Measurements from ENCODE around the gene GLP1R. TPM values are rescaled to one million over a fixed set of nuclear protein-coding genes. Genes with fewer than 3 reads are reported as not detected.

GLP1R gene
- total and polyA plus RNA-seq, 2 of the 13 experiments (the other 11 are each of a cell fraction or from before 2014, with no cell fraction given) = not detected

DNA sequence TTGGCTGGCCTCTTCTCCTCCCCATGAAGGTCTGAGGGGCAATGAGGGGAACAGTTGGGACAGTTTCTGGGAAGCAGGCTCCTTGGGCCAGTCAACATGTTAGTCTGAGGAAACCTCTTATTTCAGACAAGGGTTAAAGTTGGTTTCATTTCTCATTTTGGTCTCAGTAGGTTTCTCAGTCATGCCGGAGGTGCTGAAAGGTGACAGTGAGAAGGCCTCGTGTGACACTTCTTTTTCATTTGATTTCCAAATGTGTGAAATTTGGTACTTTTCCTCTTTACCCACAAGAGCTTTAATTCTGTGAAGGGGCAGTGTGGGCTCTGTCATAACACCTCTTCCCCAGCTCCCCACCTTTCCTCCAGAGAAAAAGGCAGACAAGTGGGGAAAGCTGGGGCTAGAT lies 7.5 kb upstream of the GLP1R start:
- no TSS peak for BruUV-seq (replicated peaks)
- no peaks in the 10 kb centered on the region for H3K9me3 ChIP-seq (ENCODE audit: low read length)
- H3K9ac ChIP-seq (ENCODE audit: insufficient read depth, low read depth, low read length) = no peak overlapping the region
- H3K79me2 ChIP-seq (ENCODE audit: insufficient read depth, low read length) = no peaks in the 10 kb centered on the region
- 4% methylated on average over 2 of the region's 2 CpGs for WGBS (ENCODE audit: low lambda C conversion rate)
- DNase-seq (ENCODE audit: low spot score) = no peak
- H2AFZ ChIP-seq (ENCODE audit: low read length) = no peak overlapping the region
- no peak overlapping the region for H3K27ac ChIP-seq (ENCODE audit: extremely low read length, insufficient read depth, low read length)
- FAIRE-seq = no peak
- H3K4me1 ChIP-seq (ENCODE audit: insufficient read depth, low read length) = no peaks in the 10 kb centered on the region
- no peak overlapping the region for H3K4me3 ChIP-seq (replicated peaks in 1 of 3; ENCODE audit: insufficient read depth in 1 of 3, low read depth in 2 of 3, low read length in 3 of 3)
- in situ Hi-C loops (cut with HindIII; ENCODE audit: extremely low pct_ligation_motif_present, low pct_unique_long_range_greater_than_20kb) = no loop called here
- H3K36me3 ChIP-seq (replicated peaks in 1 of 2; ENCODE audit: control insufficient read depth in 1 of 2, insufficient read depth in 2 of 2, low read length in 2 of 2) = no peaks in the 10 kb centered on the region
- TF ChIP-seq ZNF883 (CRISPR knock-in tag; IDR thresholded peaks at IDR 0.05; ENCODE audit: not compliant biosample characterization) (no peak), ZNF33A (CRISPR knock-in tag; IDR thresholded peaks at IDR 0.05; ENCODE audit: borderline replicate concordance) (no peak)
- CTCF ChIA-PET (ENCODE audit: low intra/inter-chr PET ratio, low total read pairs) = no interaction called here
- intact Hi-C loops (cut with micrococcal nuclease; ENCODE audit: unreplicated experiment) = no loop called here
- POLR2A ChIA-PET = no interaction called here
- peaks cover 6 to 29% of the 10 kb centered on the region in 2 experiments; a peak in 4 of 5 replicates for H3K27me3 ChIP-seq (ENCODE audit: control insufficient read depth in 1 of 2, insufficient read depth in 2 of 2, low read length in 2 of 2)
- no peaks in the 10 kb centered on the region for H4K20me1 ChIP-seq (ENCODE audit: insufficient read depth, low read length)
- ATAC-seq = no peak
- no peak overlapping the region for H3K4me2 ChIP-seq (ENCODE audit: low read depth, low read length)

DNA sequence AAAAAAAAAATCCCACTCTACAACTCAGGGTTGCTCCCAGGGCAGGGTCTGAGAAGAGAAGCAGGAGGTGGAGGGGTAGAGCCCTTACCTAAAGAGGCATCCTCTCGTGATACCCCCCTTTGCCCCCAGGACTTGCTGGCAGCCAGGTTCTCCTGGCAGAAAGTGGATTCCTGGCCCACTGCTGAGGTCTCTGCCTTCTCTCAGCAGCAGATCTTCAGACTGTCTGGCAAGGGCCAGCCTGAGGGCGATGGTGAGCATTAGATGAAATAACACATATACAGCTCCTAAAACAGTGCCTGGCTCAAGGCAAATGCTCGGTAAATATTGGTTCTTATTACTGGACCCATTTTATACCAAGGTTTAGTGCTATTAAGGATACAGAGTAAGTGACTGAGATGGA lies 4.8 kb upstream of the GLP1R start:
- peaks cover 2 to 36% of the 10 kb centered on the region in 2 experiments; a peak in 4 of 5 replicates for H3K27me3 ChIP-seq (ENCODE audit: control insufficient read depth in 1 of 2, insufficient read depth in 2 of 2, low read length in 2 of 2)
- H3K79me2 ChIP-seq (ENCODE audit: insufficient read depth, low read length) = no peaks in the 10 kb centered on the region
- ATAC-seq (no peak), FAIRE-seq (no peak), DNase-seq (ENCODE audit: low spot score) (no peak)
- BruUV-seq (replicated peaks) = no TSS peak
- no peak overlapping the region for H3K9ac ChIP-seq (ENCODE audit: insufficient read depth, low read depth, low read length)
- no peaks in the 10 kb centered on the region for H3K36me3 ChIP-seq (replicated peaks in 1 of 2; ENCODE audit: control insufficient read depth in 1 of 2, insufficient read depth in 2 of 2, low read length in 2 of 2)
- POLR2A ChIA-PET = no interaction called here
- no peaks in the 10 kb centered on the region for H4K20me1 ChIP-seq (ENCODE audit: insufficient read depth, low read length)
- no peak overlapping the region for H3K27ac ChIP-seq (ENCODE audit: extremely low read length, insufficient read depth, low read length)
- H3K9me3 ChIP-seq (ENCODE audit: low read length) = no peaks in the 10 kb centered on the region
- H3K4me3 ChIP-seq (replicated peaks in 1 of 3; ENCODE audit: insufficient read depth in 1 of 3, low read depth in 2 of 3, low read length in 3 of 3) = no peak overlapping the region
- intact Hi-C loops (cut with micrococcal nuclease; ENCODE audit: unreplicated experiment) = no loop called here
- CTCF ChIA-PET (ENCODE audit: low intra/inter-chr PET ratio, low total read pairs) = no interaction called here
- no peak overlapping the region for H2AFZ ChIP-seq (ENCODE audit: low read length)
- H3K4me1 ChIP-seq (ENCODE audit: insufficient read depth, low read length) = no peaks in the 10 kb centered on the region
- 23% methylated on average over 3 of the region's 3 CpGs for WGBS (ENCODE audit: low lambda C conversion rate)
- in situ Hi-C loops (cut with HindIII; ENCODE audit: extremely low pct_ligation_motif_present, low pct_unique_long_range_greater_than_20kb) = no loop called here
- TF ChIP-seq ZNF510 (CRISPR knock-in tag; IDR thresholded peaks at IDR 0.05; ENCODE audit: low read depth) = no peak
- TF ChIP-seq JUND (CRISPR knock-in tag; IDR thresholded peaks at IDR 0.05) = no peak
- no peak for TF ChIP-seq ZFP36L2 (CRISPR knock-in tag; IDR thresholded peaks at IDR 0.05)
- no peak for TF ChIP-seq SIN3A (IDR thresholded peaks at IDR 0.05; ENCODE audit: borderline replicate concordance, low read depth, low read length)
- TF ChIP-seq MIER3 (CRISPR knock-in tag; IDR thresholded peaks at IDR 0.05; ENCODE audit: borderline replicate concordance) = no peak
- TF ChIP-seq ZFY (CRISPR knock-in tag; IDR thresholded peaks at IDR 0.05) = no peak
- no peak for TF ChIP-seq MED8 (CRISPR knock-in tag; IDR thresholded peaks at IDR 0.05; ENCODE audit: insufficient replicate concordance)
- TF ChIP-seq, protein P1, sequence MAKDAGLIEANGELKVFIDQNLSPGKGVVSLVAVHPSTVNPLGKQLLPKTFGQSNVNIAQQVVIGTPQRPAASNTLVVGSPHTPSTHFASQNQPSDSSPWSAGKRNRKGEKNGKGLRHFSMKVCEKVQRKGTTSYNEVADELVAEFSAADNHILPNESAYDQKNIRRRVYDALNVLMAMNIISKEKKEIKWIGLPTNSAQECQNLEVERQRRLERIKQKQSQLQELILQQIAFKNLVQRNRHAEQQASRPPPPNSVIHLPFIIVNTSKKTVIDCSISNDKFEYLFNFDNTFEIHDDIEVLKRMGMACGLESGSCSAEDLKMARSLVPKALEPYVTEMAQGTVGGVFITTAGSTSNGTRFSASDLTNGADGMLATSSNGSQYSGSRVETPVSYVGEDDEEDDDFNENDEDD (CRISPR knock-in tag; IDR thresholded peaks at IDR 0.05; ENCODE audit: borderline replicate concordance) = no peak
- TF ChIP-seq ZBTB3 (CRISPR knock-in tag; IDR thresholded peaks at IDR 0.05; ENCODE audit: borderline replicate concordance, low read depth) = no peak
- TF ChIP-seq SRSF9 (IDR thresholded peaks at IDR 0.05; ENCODE audit: borderline replicate concordance, insufficient read depth, low read depth, low read length, poor library complexity, severe bottlenecking) = no peak
- TF ChIP-seq, protein P2, sequence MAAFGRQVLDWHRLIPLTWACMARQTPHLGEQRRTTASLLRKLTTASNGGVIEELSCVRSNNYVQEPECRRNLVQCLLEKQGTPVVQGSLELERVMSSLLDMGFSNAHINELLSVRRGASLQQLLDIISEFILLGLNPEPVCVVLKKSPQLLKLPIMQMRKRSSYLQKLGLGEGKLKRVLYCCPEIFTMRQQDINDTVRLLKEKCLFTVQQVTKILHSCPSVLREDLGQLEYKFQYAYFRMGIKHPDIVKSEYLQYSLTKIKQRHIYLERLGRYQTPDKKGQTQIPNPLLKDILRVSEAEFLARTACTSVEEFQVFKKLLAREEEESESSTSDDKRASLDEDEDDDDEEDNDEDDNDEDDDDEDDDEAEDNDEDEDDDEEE (CRISPR knock-in tag; IDR thresholded peaks at IDR 0.05) = no peak
- no peak for TF ChIP-seq ZNF263 (CRISPR knock-in tag; IDR thresholded peaks at IDR 0.05)
- no peak for TF ChIP-seq ZNF34 (CRISPR knock-in tag; IDR thresholded peaks at IDR 0.05; ENCODE audit: borderline replicate concordance)
- TF ChIP-seq HNRNPL (IDR thresholded peaks at IDR 0.05; ENCODE audit: low read depth, low read length) = no peak
- TF ChIP-seq THAP11 (CRISPR knock-in tag; IDR thresholded peaks at IDR 0.05) = no peak
- no peak overlapping the region for H3K4me2 ChIP-seq (ENCODE audit: low read depth, low read length)
